Liver (tissue), 9 donors: Measurements from ENCODE around the gene APOL3. TPM values are rescaled to one million over a fixed set of nuclear protein-coding genes. Genes with fewer than 3 reads are reported as not detected.

Experiments used
- DNase-seq: peaks from one replicate; pipeline ENCODE4 v3.0.0-alpha.2; 2017; ENCODE audit warnings: low spot score
- H3K27ac ChIP-seq, 2 donors: one replicate each; pipeline ENCODE4 v1.7.0; 2013; ENCODE audit warnings: inconsistent platforms in 2 of 2, low read length in 2 of 2, control low read depth in 1 of 2, low read depth in 1 of 2, mild to moderate bottlenecking in 1 of 2
- H3K27me3 ChIP-seq, 4 donors: one replicate each; pipeline versions ENCODE4 v1.6.1 to v1.7.0; 2013; ENCODE audit warnings: low read length in 3 of 4, inconsistent platforms in 1 of 4, mild to moderate bottlenecking in 1 of 4, moderate library complexity in 1 of 4; ENCODE audit not compliant: control insufficient read depth in 4 of 4, insufficient read depth in 4 of 4
- H3K36me3 ChIP-seq, 4 donors: one replicate each; pipeline versions ENCODE4 v1.6.1 to v1.7.0; 2013; ENCODE audit warnings: low read length in 3 of 4, mild to moderate bottlenecking in 3 of 4, low read depth in 1 of 4, moderate library complexity in 1 of 4; ENCODE audit not compliant: control insufficient read depth in 4 of 4, insufficient read depth in 3 of 4
- H3K4me1 ChIP-seq, 4 donors: one replicate each; pipeline versions ENCODE4 v1.6.1 to v1.7.0; 2013; ENCODE audit warnings: low read length in 3 of 4, mild to moderate bottlenecking in 3 of 4, moderate library complexity in 1 of 4; ENCODE audit not compliant: control insufficient read depth in 4 of 4, insufficient read depth in 4 of 4
- H3K4me3 ChIP-seq, 3 donors: one replicate each; pipeline versions ENCODE4 v1.6.1 to v1.7.0; 2013; ENCODE audit warnings: low read length in 3 of 3, control low read depth in 1 of 3, low read depth in 1 of 3, mild to moderate bottlenecking in 1 of 3
- H3K9ac ChIP-seq, 2 donors: one replicate each; pipeline ENCODE4 v1.7.0; 2013; ENCODE audit warnings: low read length in 2 of 2, mild to moderate bottlenecking in 2 of 2, moderate library complexity in 2 of 2, control low read depth in 1 of 2, low read depth in 1 of 2
- H3K9me3 ChIP-seq, 4 donors: one replicate each; pipeline versions ENCODE4 v1.6.1 to v1.7.0; 2013; ENCODE audit warnings: low read length in 3 of 4; ENCODE audit not compliant: control insufficient read depth in 4 of 4
- HNF4G ChIP-seq: IDR thresholded peaks from 2 replicates; pipeline ENCODE4 v1.6.1; 2016; ENCODE audit warnings: antibody characterized with exemption
- JUND ChIP-seq, 2 donors: IDR thresholded peaks; 2 replicates each; pipeline ENCODE4 v1.6.1; 2016; ENCODE audit warnings: antibody characterized with exemption in 2 of 2
- RXRA ChIP-seq, 2 donors: IDR thresholded peaks; 2 replicates each; pipeline ENCODE4 v1.6.1; 2017 to 2018; ENCODE audit warnings: antibody characterized with exemption in 2 of 2, mild to moderate bottlenecking in 1 of 2
- WGBS: extraction: QIAGEN DNeasy Blood & Tissue Kit; methylation state at CpG from one replicate; pipeline ENCODE4 v1.1.7; 2013; 5-methylcytosine and 5-hydroxymethylcytosine counted together
- polyA plus RNA-seq, 2 donors: library from polyadenylated mRNA; stranded (reverse) in 1 of 2; unstranded in 1 of 2; fragments of 200-250 nt in 1 of 2; fragments of >200 nt in 1 of 2; fragmentation: Nextera tagmentation in 1 of 2; extraction: Ambion mirVana in 1 of 2; gene quantifications; one replicate each; pipeline versions ENCODE4 v1.2.1 to v1.2.3, GENCODE V29; 2013 to 2015
- total RNA-seq, 2 donors: library from RNA; depleted of rRNA; stranded (reverse); fragments of >200 nt; gene quantifications; one replicate each; pipeline ENCODE4 v1.2.3, GENCODE V29; 2014
- TF ChIP-seq, protein P1 (sequence below): IDR thresholded peaks from 2 replicates; pipeline ENCODE4 v1.6.1; 2016; ENCODE audit warnings: antibody characterized with exemption
- TF ChIP-seq, protein P2 (sequence below): IDR thresholded peaks from 2 replicates; pipeline ENCODE4 v1.6.1; 2016; ENCODE audit warnings: antibody characterized with exemption, mild to moderate bottlenecking
- TF ChIP-seq, protein P3 (sequence below): fragments of 150-350 bp; IDR thresholded peaks from 2 replicates; pipeline ENCODE4 v1.5.1; 2017; ENCODE audit warnings: improper control_type of control experiment, low read depth, low read length; ENCODE audit not compliant: missing input control
- donor health status: healthy.
- donor health status: healthy.
- donor health status: healthy.
- donor health status: healthy.
- donor health status: healthy.

APOL3 gene
- total and polyA plus RNA-seq, 4 donors, result 7.2 to 34.5 (median 11.8) TPM

DNA sequence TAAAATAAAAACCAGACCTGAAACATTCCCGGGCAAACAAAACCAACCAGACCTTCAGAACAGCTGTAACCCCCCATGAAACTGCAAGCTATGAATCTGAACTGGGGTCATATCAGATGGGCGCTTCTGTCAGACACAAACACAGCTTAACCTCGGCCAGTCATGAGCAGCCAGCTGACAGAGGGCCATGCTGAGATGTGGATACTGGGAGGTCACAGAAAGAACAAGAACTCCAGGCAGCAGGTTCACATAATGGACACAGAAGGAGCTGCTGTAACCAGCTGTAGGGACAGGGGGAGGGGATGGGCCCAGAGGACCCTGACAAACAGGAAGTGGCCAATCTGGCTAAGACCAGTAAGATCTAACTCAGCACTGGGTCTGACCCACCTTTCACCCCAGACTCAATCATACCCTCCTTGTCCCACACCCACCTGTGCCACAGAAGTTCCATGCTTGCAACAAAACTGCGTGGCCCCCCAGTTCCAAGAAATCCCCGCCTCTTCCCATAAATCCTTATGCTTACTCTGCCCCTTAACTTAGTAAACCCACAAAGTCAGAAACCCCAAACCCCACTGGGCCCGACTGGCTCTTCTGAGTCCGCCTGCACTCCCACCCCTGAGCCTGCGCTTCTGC, 37.1 kb upstream of the APOL3 start:
- H3K27me3 ChIP-seq, result no peaks in the 10 kb centered on the region
- WGBS, result 48% methylated on average over 8 of the region's 8 CpGs
- peaks cover 2 to 48% (median 31%) of the 10 kb centered on the region in 4 donors for H3K4me1 ChIP-seq
- H3K4me3 ChIP-seq, result no peak overlapping the region
- no peak overlapping the region for H3K9ac ChIP-seq
- TF ChIP-seq, protein P1, sequence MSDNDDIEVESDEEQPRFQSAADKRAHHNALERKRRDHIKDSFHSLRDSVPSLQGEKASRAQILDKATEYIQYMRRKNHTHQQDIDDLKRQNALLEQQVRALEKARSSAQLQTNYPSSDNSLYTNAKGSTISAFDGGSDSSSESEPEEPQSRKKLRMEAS, result peak; percentile 2
- TF ChIP-seq, protein P2, sequence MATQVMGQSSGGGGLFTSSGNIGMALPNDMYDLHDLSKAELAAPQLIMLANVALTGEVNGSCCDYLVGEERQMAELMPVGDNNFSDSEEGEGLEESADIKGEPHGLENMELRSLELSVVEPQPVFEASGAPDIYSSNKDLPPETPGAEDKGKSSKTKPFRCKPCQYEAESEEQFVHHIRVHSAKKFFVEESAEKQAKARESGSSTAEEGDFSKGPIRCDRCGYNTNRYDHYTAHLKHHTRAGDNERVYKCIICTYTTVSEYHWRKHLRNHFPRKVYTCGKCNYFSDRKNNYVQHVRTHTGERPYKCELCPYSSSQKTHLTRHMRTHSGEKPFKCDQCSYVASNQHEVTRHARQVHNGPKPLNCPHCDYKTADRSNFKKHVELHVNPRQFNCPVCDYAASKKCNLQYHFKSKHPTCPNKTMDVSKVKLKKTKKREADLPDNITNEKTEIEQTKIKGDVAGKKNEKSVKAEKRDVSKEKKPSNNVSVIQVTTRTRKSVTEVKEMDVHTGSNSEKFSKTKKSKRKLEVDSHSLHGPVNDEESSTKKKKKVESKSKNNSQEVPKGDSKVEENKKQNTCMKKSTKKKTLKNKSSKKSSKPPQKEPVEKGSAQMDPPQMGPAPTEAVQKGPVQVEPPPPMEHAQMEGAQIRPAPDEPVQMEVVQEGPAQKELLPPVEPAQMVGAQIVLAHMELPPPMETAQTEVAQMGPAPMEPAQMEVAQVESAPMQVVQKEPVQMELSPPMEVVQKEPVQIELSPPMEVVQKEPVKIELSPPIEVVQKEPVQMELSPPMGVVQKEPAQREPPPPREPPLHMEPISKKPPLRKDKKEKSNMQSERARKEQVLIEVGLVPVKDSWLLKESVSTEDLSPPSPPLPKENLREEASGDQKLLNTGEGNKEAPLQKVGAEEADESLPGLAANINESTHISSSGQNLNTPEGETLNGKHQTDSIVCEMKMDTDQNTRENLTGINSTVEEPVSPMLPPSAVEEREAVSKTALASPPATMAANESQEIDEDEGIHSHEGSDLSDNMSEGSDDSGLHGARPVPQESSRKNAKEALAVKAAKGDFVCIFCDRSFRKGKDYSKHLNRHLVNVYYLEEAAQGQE, result no peak
- peak in 1 of 2 donors; percentile 9 for TF ChIP-seq RXRA (IDR thresholded peaks at IDR 0.05)
- H3K36me3 ChIP-seq, result no peaks in the 10 kb centered on the region
- DNase-seq, result no peak
- peak overlapping the region; percentile 4 to 40 for H3K27ac ChIP-seq
- H3K9me3 ChIP-seq, result no peaks in the 10 kb centered on the region

DNA sequence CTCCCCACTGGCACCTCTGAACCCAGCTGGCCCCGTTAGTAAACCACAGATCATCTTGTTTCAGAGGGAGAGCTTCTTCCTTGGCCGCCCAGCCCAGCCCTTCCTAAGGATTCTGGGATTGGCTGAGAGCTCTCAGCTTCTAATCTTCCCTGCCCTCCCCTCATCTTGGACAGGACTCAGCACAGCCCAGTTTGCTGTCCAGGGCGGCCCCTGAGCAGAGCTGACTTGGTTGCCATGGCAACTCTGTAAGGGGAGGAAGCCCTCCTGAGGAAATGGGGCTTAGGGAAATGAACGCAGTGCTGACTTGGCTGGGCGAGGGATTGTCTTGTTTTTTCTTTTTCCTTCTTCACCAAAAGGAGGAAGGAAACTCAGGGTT, 36.5 kb upstream of the APOL3 start:
- WGBS, result 55% methylated on average over 5 of the region's 5 CpGs
- no peak for DNase-seq
- no peaks in the 10 kb centered on the region for H3K9me3 ChIP-seq
- no peak overlapping the region for H3K4me3 ChIP-seq
- no peaks in the 10 kb centered on the region for H3K36me3 ChIP-seq
- H3K27ac ChIP-seq, result peak overlapping the region in 1 of 2 donors; percentile 39
- H3K27me3 ChIP-seq, result no peaks in the 10 kb centered on the region
- TF ChIP-seq, protein P1, result peak; percentile 18
- TF ChIP-seq, protein P3, sequence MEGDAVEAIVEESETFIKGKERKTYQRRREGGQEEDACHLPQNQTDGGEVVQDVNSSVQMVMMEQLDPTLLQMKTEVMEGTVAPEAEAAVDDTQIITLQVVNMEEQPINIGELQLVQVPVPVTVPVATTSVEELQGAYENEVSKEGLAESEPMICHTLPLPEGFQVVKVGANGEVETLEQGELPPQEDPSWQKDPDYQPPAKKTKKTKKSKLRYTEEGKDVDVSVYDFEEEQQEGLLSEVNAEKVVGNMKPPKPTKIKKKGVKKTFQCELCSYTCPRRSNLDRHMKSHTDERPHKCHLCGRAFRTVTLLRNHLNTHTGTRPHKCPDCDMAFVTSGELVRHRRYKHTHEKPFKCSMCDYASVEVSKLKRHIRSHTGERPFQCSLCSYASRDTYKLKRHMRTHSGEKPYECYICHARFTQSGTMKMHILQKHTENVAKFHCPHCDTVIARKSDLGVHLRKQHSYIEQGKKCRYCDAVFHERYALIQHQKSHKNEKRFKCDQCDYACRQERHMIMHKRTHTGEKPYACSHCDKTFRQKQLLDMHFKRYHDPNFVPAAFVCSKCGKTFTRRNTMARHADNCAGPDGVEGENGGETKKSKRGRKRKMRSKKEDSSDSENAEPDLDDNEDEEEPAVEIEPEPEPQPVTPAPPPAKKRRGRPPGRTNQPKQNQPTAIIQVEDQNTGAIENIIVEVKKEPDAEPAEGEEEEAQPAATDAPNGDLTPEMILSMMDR, result no peak
- peaks cover 2 to 45% (median 30%) of the 10 kb centered on the region in 4 donors for H3K4me1 ChIP-seq
- H3K9ac ChIP-seq, result no peak overlapping the region

DNA sequence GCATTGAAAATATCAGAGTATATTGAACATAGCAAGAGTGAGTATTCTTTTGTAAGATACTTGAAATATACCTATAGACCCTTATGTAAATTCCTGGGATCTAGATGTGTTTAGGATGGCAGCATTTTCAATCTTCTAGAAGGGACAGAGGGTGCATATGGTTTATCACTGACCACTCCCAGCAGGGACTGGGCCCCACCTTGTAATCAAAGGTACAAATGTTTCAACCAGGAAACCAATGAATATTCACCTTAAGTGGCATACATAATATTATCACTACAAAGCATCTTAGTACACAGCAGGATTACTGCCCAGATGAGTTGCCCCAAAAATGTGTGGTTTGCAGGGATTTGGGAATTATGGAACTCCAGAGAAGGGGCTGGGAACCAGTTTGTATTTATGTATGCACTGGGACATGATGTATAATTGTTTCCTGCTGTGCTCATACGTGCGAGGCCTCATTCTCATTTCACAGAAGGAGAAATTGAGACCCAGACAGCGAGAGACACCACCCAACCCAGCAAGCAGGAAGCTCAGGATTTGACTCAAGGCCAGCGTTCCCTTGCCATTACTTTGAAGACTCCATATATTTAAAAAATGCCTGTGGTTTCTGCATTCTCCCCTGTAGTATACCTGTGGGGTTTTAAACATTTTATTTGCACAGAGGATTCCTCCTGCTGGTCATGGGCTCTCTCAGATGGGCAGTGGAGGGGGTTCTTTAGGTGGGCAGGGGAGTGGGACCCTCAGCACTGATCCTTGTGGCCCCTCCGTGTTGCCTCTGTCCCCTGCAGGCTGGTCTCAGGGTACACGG, 35.9 kb upstream of the APOL3 start:
- no peaks in the 10 kb centered on the region for H3K36me3 ChIP-seq
- 75% methylated on average over 6 of the region's 6 CpGs for WGBS
- peaks cover 2 to 40% (median 28%) of the 10 kb centered on the region in 4 donors for H3K4me1 ChIP-seq
- no peak for DNase-seq
- H3K4me3 ChIP-seq, result no peak overlapping the region
- peak overlapping the region in 1 of 2 donors; percentile 39 for H3K27ac ChIP-seq
- no peaks in the 10 kb centered on the region for H3K9me3 ChIP-seq
- H3K27me3 ChIP-seq, result no peaks in the 10 kb centered on the region
- TF ChIP-seq, protein P1, result no peak
- TF ChIP-seq JUND (IDR thresholded peaks at IDR 0.05) (no peak), HNF4G (no peak)
- TF ChIP-seq, protein P2, result no peak
- H3K9ac ChIP-seq, result no peak overlapping the region
